ELR (cell line): ENCODE results near the gene SRRT.
"Not testable (repeated sequence)": the region's sequence is repeated elsewhere in the genome, so short reads cannot be mapped to it uniquely, and the experiment has no call there.

Experiments used
- DNase-seq: peaks from one replicate; pipeline ENCODE4 v3.0.0-alpha.2; 2015; ENCODE audit warnings: low read depth

Gene SRRT

GRCh38 chr7:100874577-100875355 is at the start of gene SRRT:
Gene SRRT (plus strand): TSS chr7:100875103. CDS start chr7:100875591, 488 bp downstream.
- DNase-seq, result peak; percentile 98

- no peak for DNase-seq
Measured at GRCh38 chr7:100825215-100825671, 49.7 kb upstream of the SRRT start.

DNA sequence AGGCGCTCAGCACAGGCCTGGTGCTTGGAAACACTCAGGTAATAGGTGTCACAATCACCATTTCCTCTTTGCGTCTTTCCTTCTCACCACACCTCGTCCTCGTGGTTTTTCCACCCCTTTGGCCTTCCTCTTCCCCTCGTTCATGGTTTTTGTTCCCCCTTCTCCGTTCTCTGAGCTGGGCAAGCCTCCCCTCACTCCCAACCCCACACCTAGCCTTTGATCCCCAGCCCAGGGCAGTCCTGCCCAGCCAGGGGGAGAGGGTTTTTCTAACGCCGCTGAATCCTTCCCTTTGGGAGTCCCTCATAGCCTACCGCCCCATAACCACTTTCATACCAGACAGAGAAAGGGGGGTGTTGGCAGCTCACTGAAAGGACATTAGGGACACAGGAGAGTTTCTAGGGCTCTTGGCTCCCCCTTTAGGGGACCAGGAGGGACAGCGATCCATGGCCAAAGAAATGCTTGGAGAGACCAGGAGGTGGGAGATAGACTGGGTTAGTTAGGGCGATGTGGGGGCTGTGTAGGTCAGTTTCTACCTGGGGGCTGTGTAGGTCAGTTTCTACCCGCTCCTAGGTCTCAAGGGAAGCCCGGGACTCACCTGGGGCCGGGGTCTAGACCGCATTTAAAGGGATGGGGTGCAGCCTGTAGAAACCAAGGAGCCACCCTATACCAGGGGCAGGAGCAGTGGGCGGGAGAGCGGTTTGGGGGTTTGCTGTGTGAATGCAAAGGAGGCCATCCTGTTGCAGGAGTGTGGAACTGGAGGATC is 49.0 kb upstream of the SRRT start:
- peak; percentile 64 for DNase-seq

DNA sequence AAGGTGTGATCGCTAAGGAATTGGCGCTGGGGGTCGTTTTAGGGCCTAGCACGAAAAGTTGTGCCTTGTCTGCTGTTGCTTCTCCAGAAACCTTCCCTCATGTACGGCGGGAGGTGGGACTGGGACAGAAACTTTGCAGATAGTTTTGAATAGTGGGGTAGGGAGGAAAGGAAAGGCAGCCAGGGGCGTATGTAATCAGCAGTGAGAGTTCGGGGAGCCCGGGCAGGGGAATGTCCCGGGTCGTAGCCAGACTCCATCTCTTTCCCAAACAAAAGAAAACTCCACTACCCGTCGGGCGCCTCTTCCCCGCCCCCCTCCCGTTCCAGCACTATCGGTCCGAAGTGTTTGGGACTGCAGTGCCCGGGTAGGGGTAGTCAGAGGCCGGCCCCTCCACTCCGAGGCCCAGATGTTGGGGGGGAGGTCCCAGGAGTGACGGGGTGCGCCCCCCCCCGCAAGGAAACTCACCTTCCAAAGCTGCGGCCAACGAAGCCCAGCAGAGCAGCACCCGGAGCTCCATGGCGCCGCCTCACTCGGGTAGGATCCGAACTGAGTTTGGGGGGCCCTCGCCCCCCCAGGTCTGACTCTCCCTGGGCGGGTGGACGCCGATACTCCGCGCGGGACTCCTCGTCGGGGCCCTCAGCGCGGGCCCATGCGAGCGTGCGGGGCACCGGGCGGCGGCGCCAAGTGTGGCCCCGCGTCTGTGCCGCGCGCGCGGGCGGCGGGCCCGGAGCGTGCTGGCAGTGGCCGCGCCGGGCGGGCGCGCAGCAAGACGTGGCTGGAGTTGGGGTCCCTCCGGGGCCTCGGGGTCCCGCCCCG is 48.2 kb upstream of the SRRT start:
- peak; percentile 30 for DNase-seq

GRCh38 chr7:100827330-100828226 is 47.3 kb upstream of the SRRT start, which contains the start of gene EPHB4:
Gene EPHB4 (minus strand): TSS chr7:100827523. CDS start chr7:100827030, 493 bp downstream.
- peak; percentile 81 for DNase-seq

GRCh38 chr7:100829150-100829716 is 45.7 kb upstream of the SRRT start:
- no peak for DNase-seq

GRCh38 chr7:100830396-100830795 is 44.5 kb upstream of the SRRT start:
- DNase-seq, result no peak

GRCh38 chr7:100832281-100832633 is 42.6 kb upstream of the SRRT start:
- DNase-seq, result no peak

GRCh38 chr7:100835903-100836811 is 38.7 kb upstream of the SRRT start:
- no peak for DNase-seq

DNA sequence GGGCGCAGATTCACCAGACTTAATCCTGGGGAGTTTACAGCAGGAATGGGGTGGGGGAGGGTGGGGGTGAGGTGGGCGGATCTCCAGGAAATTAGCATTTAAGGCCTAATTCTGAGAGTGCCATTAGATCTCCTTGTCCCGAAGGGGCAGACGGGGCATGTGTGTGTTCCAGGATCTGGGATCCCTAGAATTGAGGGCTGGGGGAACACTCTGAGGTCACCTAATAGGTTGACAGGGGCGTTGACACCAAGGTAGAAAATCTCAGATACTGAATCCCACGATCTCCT is 38.1 kb upstream of the SRRT start:
- DNase-seq, result no peak

DNA sequence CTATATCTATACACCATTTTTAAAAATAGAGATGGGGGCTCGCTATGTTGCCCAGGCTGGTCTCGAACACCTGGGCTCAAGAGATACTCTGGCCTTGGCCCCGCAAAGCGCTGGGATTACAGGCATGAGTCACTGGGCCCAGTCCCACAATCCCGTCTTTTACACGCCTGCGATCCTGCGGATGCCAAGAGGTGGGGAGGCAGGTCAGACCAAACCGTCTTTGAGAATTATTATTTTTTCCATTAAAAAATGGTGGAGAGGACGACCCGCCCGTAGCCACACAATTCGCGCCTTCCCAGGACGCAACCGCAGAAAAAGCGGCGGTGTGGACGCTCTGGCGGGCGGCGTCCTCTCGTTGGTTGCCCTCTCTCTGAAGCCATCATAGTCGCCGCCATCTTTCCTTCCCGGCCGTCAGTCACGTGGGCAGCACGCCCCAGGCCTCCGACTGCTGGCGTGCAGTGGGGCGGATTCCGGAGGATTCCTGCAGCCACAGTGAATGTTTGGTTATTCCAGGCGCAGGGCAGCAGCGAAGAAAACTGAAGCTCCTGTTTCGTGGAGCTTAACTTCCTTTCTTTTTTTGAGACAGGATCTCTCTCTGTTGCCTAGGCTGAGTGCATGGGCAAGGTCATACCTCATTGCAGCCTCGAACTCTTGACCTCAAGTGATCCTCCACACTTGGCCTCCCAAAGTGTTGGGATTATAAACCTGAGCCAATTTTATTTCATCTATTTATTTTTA is 37.6 kb upstream of the SRRT start:
- DNase-seq, result peak; percentile 90

- no peak for DNase-seq
Measured at GRCh38 chr7:100839361-100839760, 35.5 kb upstream of the SRRT start.

- no peak for DNase-seq
Measured at GRCh38 chr7:100840470-100841100, 34.3 kb upstream of the SRRT start.

GRCh38 chr7:100847360-100847759 is 27.5 kb upstream of the SRRT start:
- DNase-seq, result no peak

GRCh38 chr7:100852048-100852872 is 22.6 kb upstream of the SRRT start, which contains the start of gene SLC12A9:
Gene SLC12A9 (plus strand): TSS chr7:100852713. CDS start chr7:100854198, 1,485 bp downstream.
- DNase-seq, result peak; percentile 92

GRCh38 chr7:100854146-100854895 is 20.6 kb upstream of the SRRT start:
- DNase-seq, result no peak

GRCh38 chr7:100854899-100855298 is 20.0 kb upstream of the SRRT start:
- not testable (repeated sequence) for DNase-seq
